RWPE1 (cell line): Measurements from ENCODE around the gene MTMR2.
"Not testable (repeated sequence)": the region's sequence is repeated elsewhere in the genome, so short reads cannot be mapped to it uniquely, and the experiment has no call there.

Experiments
- CTCF ChIA-PET: fragments of 350-600 bp; sonication (Branson Sonifier 250); formaldehyde crosslinking; extraction: SDS; loops from one replicate; lab custom pipeline; 2021; lab: Yijun Ruan, JAX
- POLR2A ChIA-PET: fragments of 400-600 bp; formaldehyde crosslinking; extraction: SDS; loops from one replicate; lab custom pipeline; 2020; ENCODE audit warnings: antibody characterized with exemption; ENCODE audit not compliant: low non-redundant PET; lab: Yijun Ruan, JAX
- DNase-seq: peaks from one replicate; pipeline ENCODE4 v3.0.0; 2012; ENCODE audit warnings: low spot score
- H3K27ac ChIP-seq: fragments of 450-650 bp; 2 replicates; pipeline ENCODE4 v1.5.1; 2017
- CTCF ChIP-seq: fragments of 450-650 bp; conservative IDR thresholded peaks from 2 replicates; pipeline ENCODE4 v1.5.1; 2017; ENCODE audit warnings: low read depth, mild to moderate bottlenecking

Gene MTMR2

GRCh38 chr11:95863486-95864140 is 60.3 kb downstream of the MTMR2 start:
- no peak for TF ChIP-seq CTCF
- DNase-seq = no peak
- no peak overlapping the region for H3K27ac ChIP-seq
- ChIA-PET POLR2A (no interaction called here), CTCF (no interaction called here)

- CTCF ChIA-PET, POLR2A ChIA-PET, H3K27ac ChIP-seq, DNase-seq: not testable (repeated sequence)
Measured at GRCh38 chr11:95860024-95860423, 63.9 kb downstream of the MTMR2 start.

- CTCF ChIA-PET = interaction anchor here (0.9 kb wide), 1 partner anchor 489 kb away, joined by 3 read pairs; no protein-coding TSS in a partner anchor
Measured at GRCh38 chr11:95854362-95854761, 69.5 kb downstream of the MTMR2 start.

GRCh38 chr11:95853862-95854261 is 70.0 kb downstream of the MTMR2 start:
- no peak overlapping the region for H3K27ac ChIP-seq
- ChIA-PET POLR2A (no interaction called here), CTCF (no interaction called here)
- DNase-seq = no peak
- no peak for TF ChIP-seq CTCF

More at GRCh38 chr11:95854362-95854761, 69.5 kb downstream of the MTMR2 start:
- POLR2A ChIA-PET, H3K27ac ChIP-seq, DNase-seq: not testable (repeated sequence)

- no peak overlapping the region for H3K27ac ChIP-seq
- CTCF ChIA-PET = no interaction called here
- POLR2A ChIA-PET = no interaction called here
- no peak for TF ChIP-seq CTCF
- no peak for DNase-seq
Measured at GRCh38 chr11:95853138-95853537, 70.8 kb downstream of the MTMR2 start.

GRCh38 chr11:95850137-95850536 is 73.8 kb downstream of the MTMR2 start:
- POLR2A ChIA-PET = no interaction called here
- CTCF ChIA-PET = interaction anchor here (0.5 to 1.8 kb wide), 3 partner anchors 218 to 589 kb away, joined by 4 to 16 read pairs (median 9); partner anchors contain the start of gene MAML2
- no peak for DNase-seq

GRCh38 chr11:95849087-95849825 is 74.7 kb downstream of the MTMR2 start:
- no peak overlapping the region for H3K27ac ChIP-seq
- DNase-seq = peak; percentile 43
- ChIA-PET POLR2A (no interaction called here), CTCF (interaction anchor here (0.5 to 1.8 kb wide), 6 partner anchors 9 to 995 kb away, joined by 3 to 16 read pairs (median 5); partner anchors contain the start of gene MAML2)
- TF ChIP-seq CTCF = peak; percentile 42; the same call in 1 of the 2 replicates

More at GRCh38 chr11:95850137-95850536, 73.8 kb downstream of the MTMR2 start:
- H3K27ac ChIP-seq = no peak overlapping the region
- no peak for TF ChIP-seq CTCF
